Lower leg skin (tissue), 3 donors: ENCODE results near the gene SLC38A6.

Source experiments
- POLR2A ChIP-seq, 2 donors: fragments of 450-650 bp; IDR thresholded peaks; one replicate each; pipeline ENCODE4 v1.6.1; 2016 to 2017; ENCODE audit warnings: antibody characterized with exemption in 2 of 2, mild to moderate bottlenecking in 1 of 2, moderate library complexity in 1 of 2
- TF ChIP-seq, protein P1 (sequence below), 3 donors: fragments of 450-650 bp; IDR thresholded peaks; one replicate each; pipeline ENCODE4 v1.5.1; 2016; ENCODE audit warnings: antibody characterized with exemption in 3 of 3, mild to moderate bottlenecking in 3 of 3, moderate library complexity in 2 of 3

DNA sequence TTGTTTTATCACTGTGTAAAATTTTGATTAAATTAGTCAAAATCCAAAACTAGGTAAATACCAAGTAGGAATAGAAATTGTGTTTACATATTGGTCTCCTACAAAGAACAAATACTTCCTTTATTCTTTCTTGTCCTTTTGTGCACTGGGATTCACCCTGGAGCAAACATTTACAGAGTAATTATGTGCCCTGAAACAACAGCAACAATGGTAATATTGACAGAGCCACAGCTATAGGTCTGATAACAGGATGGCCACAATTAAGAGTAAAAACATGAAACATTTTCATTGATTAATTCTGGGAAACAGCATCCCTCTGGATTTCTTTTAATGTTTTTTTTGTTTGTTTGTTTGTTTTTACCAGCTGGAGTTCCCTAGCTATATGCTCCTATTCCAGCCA lies 61.2 kb downstream of the SLC38A6 start:
- TF ChIP-seq, protein P1, sequence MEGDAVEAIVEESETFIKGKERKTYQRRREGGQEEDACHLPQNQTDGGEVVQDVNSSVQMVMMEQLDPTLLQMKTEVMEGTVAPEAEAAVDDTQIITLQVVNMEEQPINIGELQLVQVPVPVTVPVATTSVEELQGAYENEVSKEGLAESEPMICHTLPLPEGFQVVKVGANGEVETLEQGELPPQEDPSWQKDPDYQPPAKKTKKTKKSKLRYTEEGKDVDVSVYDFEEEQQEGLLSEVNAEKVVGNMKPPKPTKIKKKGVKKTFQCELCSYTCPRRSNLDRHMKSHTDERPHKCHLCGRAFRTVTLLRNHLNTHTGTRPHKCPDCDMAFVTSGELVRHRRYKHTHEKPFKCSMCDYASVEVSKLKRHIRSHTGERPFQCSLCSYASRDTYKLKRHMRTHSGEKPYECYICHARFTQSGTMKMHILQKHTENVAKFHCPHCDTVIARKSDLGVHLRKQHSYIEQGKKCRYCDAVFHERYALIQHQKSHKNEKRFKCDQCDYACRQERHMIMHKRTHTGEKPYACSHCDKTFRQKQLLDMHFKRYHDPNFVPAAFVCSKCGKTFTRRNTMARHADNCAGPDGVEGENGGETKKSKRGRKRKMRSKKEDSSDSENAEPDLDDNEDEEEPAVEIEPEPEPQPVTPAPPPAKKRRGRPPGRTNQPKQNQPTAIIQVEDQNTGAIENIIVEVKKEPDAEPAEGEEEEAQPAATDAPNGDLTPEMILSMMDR (IDR thresholded peaks at IDR 0.05): no peak
- no peak for TF ChIP-seq POLR2A (IDR thresholded peaks at IDR 0.05)
